Sigmoid colon (tissue), 7 donors: ENCODE data around the gene MRPS21. TPM values are rescaled to one million over a fixed set of nuclear protein-coding genes. Genes with fewer than 3 reads are reported as not detected.

ENCODE experiments used
- DNase-seq: peaks from one replicate; pipeline ENCODE4 v3.0.0-alpha.2; 2019
- H3K27ac ChIP-seq, 4 donors: fragments of 200-600 bp; sonication (generic); one replicate each; pipeline ENCODE4 v1.5.1; 2016 to 2019; ENCODE audit warnings: mild to moderate bottlenecking in 1 of 4
- H3K27me3 ChIP-seq, 3 donors: fragments of 200-600 bp; sonication (generic); one replicate each; pipeline ENCODE4 v1.5.1; 2019; ENCODE audit warnings: mild to moderate bottlenecking in 1 of 3
- H3K36me3 ChIP-seq, 4 donors: fragments of 200-600 bp; sonication (generic); one replicate each; pipeline ENCODE4 v1.5.1; 2016 to 2019
- H3K4me1 ChIP-seq, 4 donors: fragments of 200-600 bp; sonication (generic); one replicate each; pipeline ENCODE4 v1.5.1; 2017 to 2019
- H3K4me3 ChIP-seq, 4 donors: fragments of 200-600 bp; sonication (generic); one replicate each; pipeline ENCODE4 v1.5.1; 2017 to 2019; ENCODE audit warnings: mild to moderate bottlenecking in 2 of 4, moderate library complexity in 1 of 4
- H3K9me3 ChIP-seq, 4 donors: fragments of 200-600 bp in 3 of 4; sonication (generic) in 3 of 4; one replicate each; pipeline versions ENCODE4 v1.5.1 to v1.6.1; 2013 to 2019
- EP300 ChIP-seq, 4 donors: sonication (generic); formaldehyde crosslinking; IDR thresholded peaks; one replicate each; pipeline ENCODE4 v1.6.1; 2017; ENCODE audit warnings: antibody characterized with exemption in 4 of 4
- POLR2A ChIP-seq, 2 donors: fragments of 450-650 bp; IDR thresholded peaks; one replicate each; pipeline ENCODE4 v1.6.1; 2016; ENCODE audit warnings: antibody characterized with exemption in 2 of 2, mild to moderate bottlenecking in 2 of 2, moderate library complexity in 2 of 2
- POLR2AphosphoS5 ChIP-seq, 4 donors: sonication (generic); formaldehyde crosslinking; IDR thresholded peaks; one replicate each; pipeline ENCODE4 v1.6.1; 2017; ENCODE audit warnings: antibody characterized with exemption in 4 of 4
- WGBS, 2 donors: extraction: QIAGEN DNeasy Blood & Tissue Kit; methylation state at CpG; one replicate each; pipeline ENCODE4 v1.1.7; 2013; 5-methylcytosine and 5-hydroxymethylcytosine counted together
- intact Hi-C: fragments of 100-400 bp; cut with DNase I; formaldehyde crosslinking; loops from one replicate; pipeline ENCODE4 v1.15.1; 2023
- polyA plus RNA-seq, 3 donors: library from polyadenylated mRNA; stranded (reverse); fragments of 200-250 nt; gene quantifications; one replicate each; pipeline ENCODE4 v1.2.3, GENCODE V29; 2013
- total RNA-seq, 4 donors: library from RNA; depleted of rRNA; stranded (reverse); fragments of >200 nt; gene quantifications; one replicate each; pipeline ENCODE4 v1.1.0, GENCODE V29; 2016
- TF ChIP-seq, protein P1 (sequence below), 4 experiments: fragments of 450-650 bp in 3 of 4; fragments of 200-600 bp in 1 of 4; IDR thresholded peaks; one replicate each; pipeline ENCODE4 v1.5.1; 2016 to 2019; ENCODE audit warnings: antibody characterized with exemption in 4 of 4, mild to moderate bottlenecking in 3 of 4, moderate library complexity in 2 of 4
- donor health status: healthy with polysubstance abuse.
- donor health status: Bipolar disorder and iron deficiency.
- donor health status: healthy.

Gene MRPS21
- total and polyA plus RNA-seq, 7 donors = 36.8 to 94.3 (median 64.3) TPM

GRCh38 chr1:150268705-150269403, 24.8 kb upstream of the MRPS21 start, which contains the start of gene APH1A:
TSS of gene APH1A (minus strand) at chr1:150269016. CDS start at chr1:150268810, 206 bp downstream.
- intact Hi-C loops = loop anchor here (5.0 kb wide), 1 partner anchor 57 kb away; no protein-coding TSS in a partner anchor
- Histone ChIP-seq H3K27ac (peak within 1 kb of the TSS; percentile 93 to 98 (median 96)), H3K4me1 (peaks cover 0 to 35% (median 24%) of the 10 kb centered on the region in 4 donors), H3K9me3 (no peaks in the 10 kb centered on the region), H3K36me3 (peaks cover 9 to 33% (median 30%) of the 10 kb centered on the region in 4 donors), H3K4me3 (peak within 1 kb of the TSS; percentile 81 to 97 (median 87)), H3K27me3 (no peaks in the 10 kb centered on the region)
- WGBS, 2 donors = 0 to 1% methylated on average over 49 of the region's 49 CpGs
- TF ChIP-seq, protein P1, sequence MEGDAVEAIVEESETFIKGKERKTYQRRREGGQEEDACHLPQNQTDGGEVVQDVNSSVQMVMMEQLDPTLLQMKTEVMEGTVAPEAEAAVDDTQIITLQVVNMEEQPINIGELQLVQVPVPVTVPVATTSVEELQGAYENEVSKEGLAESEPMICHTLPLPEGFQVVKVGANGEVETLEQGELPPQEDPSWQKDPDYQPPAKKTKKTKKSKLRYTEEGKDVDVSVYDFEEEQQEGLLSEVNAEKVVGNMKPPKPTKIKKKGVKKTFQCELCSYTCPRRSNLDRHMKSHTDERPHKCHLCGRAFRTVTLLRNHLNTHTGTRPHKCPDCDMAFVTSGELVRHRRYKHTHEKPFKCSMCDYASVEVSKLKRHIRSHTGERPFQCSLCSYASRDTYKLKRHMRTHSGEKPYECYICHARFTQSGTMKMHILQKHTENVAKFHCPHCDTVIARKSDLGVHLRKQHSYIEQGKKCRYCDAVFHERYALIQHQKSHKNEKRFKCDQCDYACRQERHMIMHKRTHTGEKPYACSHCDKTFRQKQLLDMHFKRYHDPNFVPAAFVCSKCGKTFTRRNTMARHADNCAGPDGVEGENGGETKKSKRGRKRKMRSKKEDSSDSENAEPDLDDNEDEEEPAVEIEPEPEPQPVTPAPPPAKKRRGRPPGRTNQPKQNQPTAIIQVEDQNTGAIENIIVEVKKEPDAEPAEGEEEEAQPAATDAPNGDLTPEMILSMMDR (IDR thresholded peaks at IDR 0.05) = no peak
- peak; percentile 72 to 93 (median 87) for TF ChIP-seq POLR2AphosphoS5 (IDR thresholded peaks at IDR 0.05)
- TF ChIP-seq EP300 (IDR thresholded peaks at IDR 0.05) = peak in 3 of 4 donors; percentile 16 to 44 (median 22)
- peak; percentile 28 to 47 for TF ChIP-seq POLR2A (IDR thresholded peaks at IDR 0.05)
- peak; percentile 99 for DNase-seq

GRCh38 chr1:150269451-150269850, 24.2 kb upstream of the MRPS21 start:
- peaks cover 0 to 38% (median 24%) of the 10 kb centered on the region in 4 donors for H3K4me1 ChIP-seq
- H3K27ac ChIP-seq = peak overlapping the region; percentile 93 to 98 (median 96)
- peak; percentile 30 for DNase-seq
- peaks cover 9 to 30% (median 26%) of the 10 kb centered on the region in 4 donors for H3K36me3 ChIP-seq
- H3K4me3 ChIP-seq = peak overlapping the region; percentile 81 to 97 (median 87)
- H3K27me3 ChIP-seq = no peaks in the 10 kb centered on the region
- TF ChIP-seq POLR2AphosphoS5 (IDR thresholded peaks at IDR 0.05) = no peak
- intact Hi-C loops = loop anchor here (5.0 kb wide), 1 partner anchor 57 kb away; no protein-coding TSS in a partner anchor
- 24 to 25% methylated on average over 10 of the region's 10 CpGs for WGBS, 2 donors
- H3K9me3 ChIP-seq = no peaks in the 10 kb centered on the region

DNA sequence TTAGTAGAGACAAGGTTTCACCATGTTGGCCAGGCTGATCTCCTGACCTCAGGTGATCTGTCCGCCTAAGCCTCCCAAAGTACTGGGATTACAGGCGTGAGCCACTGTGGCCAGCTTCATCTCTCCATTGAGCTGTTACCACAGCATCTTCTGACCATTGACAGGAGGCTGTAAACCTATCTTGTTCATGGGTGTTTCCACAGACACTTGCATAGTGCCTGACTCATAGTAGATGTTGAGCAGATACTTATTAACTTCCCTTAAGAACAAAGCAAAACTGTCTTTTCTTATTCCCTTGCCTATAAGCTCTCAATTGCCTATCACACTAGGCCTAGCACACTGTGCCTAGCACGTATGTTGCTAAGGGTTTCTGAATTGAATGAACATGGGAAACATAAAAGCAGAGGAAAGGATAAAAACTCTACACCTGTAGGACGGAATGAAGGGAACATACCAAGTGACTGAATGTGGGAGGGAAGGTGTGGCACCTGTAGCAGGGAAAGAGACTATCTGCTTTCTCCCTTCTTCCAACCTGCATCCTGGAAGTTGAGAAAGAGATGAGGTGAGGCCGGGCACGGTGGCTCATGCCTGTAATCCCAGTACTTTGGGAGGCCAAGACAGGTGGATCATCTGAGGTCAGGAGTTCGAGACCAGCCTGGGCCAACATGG, 22.2 kb upstream of the MRPS21 start:
- peak; percentile 10 for DNase-seq
- WGBS, 2 donors = 91 to 98% methylated on average over 7 of the region's 7 CpGs

GRCh38 chr1:150273311-150273710, 20.4 kb upstream of the MRPS21 start:
- intact Hi-C loops = no loop called here
- Histone ChIP-seq H3K4me3 (peak overlapping the region in 3 of 4 donors; percentile 22 to 32 (median 25)), H3K36me3 (no peaks in the 10 kb centered on the region), H3K4me1 (peaks cover 0 to 22% (median 10%) of the 10 kb centered on the region in 4 donors), H3K27me3 (no peaks in the 10 kb centered on the region), H3K9me3 (no peaks in the 10 kb centered on the region), H3K27ac (peak overlapping the region; percentile 66 to 74 (median 69))
- 76 to 90% methylated on average over 1 of the region's 1 CpG for WGBS, 2 donors
- TF ChIP-seq POLR2A (IDR thresholded peaks at IDR 0.05) = no peak
- TF ChIP-seq, protein P1 (IDR thresholded peaks at IDR 0.05) = no peak
- no peak for TF ChIP-seq POLR2AphosphoS5 (IDR thresholded peaks at IDR 0.05)
- TF ChIP-seq EP300 (IDR thresholded peaks at IDR 0.05) = no peak
- DNase-seq = no peak

More for the DNA sequence above, 22.2 kb upstream of the MRPS21 start:
- intact Hi-C loops = no loop called here
- TF ChIP-seq, protein P1 (IDR thresholded peaks at IDR 0.05) = no peak
- TF ChIP-seq POLR2AphosphoS5 (IDR thresholded peaks at IDR 0.05) (no peak), POLR2A (IDR thresholded peaks at IDR 0.05) (no peak), EP300 (IDR thresholded peaks at IDR 0.05) (no peak)
- H3K9me3 ChIP-seq = no peaks in the 10 kb centered on the region
- no peak overlapping the region for H3K4me3 ChIP-seq
- H3K27ac ChIP-seq = peak overlapping the region in 3 of 4 donors; percentile 66 to 71 (median 67)
- peaks cover 0 to 10% (median 6%) of the 10 kb centered on the region in 4 donors for H3K36me3 ChIP-seq
- H3K4me1 ChIP-seq = peaks cover 0 to 38% (median 24%) of the 10 kb centered on the region in 4 donors
- H3K27me3 ChIP-seq = no peaks in the 10 kb centered on the region
